K562 (cell line): ENCODE data around the gene ZNF177. TPM values are rescaled to one million over a fixed set of nuclear protein-coding genes. Genes with fewer than 3 reads are reported as not detected.

Experiments used
- ATAC-seq: fragments of 200-7000 bp; cut with Tn5 transposase; 3 replicates; pipeline ENCODE4 v1.9.1; 2020; ENCODE audit warnings: moderate library complexity
- BruUV-seq: library from RNA; stranded (reverse); fragments of 400-500 nt; replicated peaks from 2 replicates; lab custom pipeline; 2021; lab: Mats Ljungman, UMichigan
- CTCF ChIA-PET: fragments of 300-600 bp; formaldehyde crosslinking; extraction: SDS; loops from one replicate; lab custom pipeline; 2021; ENCODE audit warnings: low intra/inter-chr PET ratio; lab: Yijun Ruan, JAX
- POLR2A ChIA-PET: fragments of 300-600, 350-650 bp; sonication (Branson Sonifier 250); formaldehyde crosslinking; extraction: SDS; loops from one replicate; lab custom pipeline; 2021; ENCODE audit warnings: antibody characterized with exemption, inconsistent platforms; lab: Yijun Ruan, JAX
- DNase-seq, 4 experiments: peaks; one replicate each; pipeline versions ENCODE4 v3.0.0 to v3.0.0-alpha.2; 2011 to 2018; ENCODE audit warnings: low spot score in 3 of 4, mixed read lengths in 3 of 4; ENCODE audit errors: extremely low read depth in 1 of 4
- FAIRE-seq: peaks from 2 replicates; lab custom pipeline; 2011; peaks lifted over from hg19 to GRCh38; lab: Jason Lieb, UNC
- H2AFZ ChIP-seq: 2 replicates; pipeline ENCODE4 v1.6.0; 2011; ENCODE audit warnings: low read depth, low read length, control low read depth, inconsistent platforms
- H3K27ac ChIP-seq: fragments of 200-600 bp; 3 replicates; pipeline ENCODE4 v1.8.0; 2011; ENCODE audit warnings: low read depth, mild to moderate bottlenecking, control low read depth, inconsistent platforms, low read length, moderate library complexity, mixed read lengths; ENCODE audit errors: extremely low read depth
- H3K27me3 ChIP-seq, 2 experiments: fragments of 300-600 bp in 1 of 2; 2 replicates in 1 of 2; 3 replicates in 1 of 2; pipeline versions ENCODE4 v1.6.0 to v1.8.0; 2011; ENCODE audit warnings: inconsistent platforms in 2 of 2, low read length in 2 of 2, mild to moderate bottlenecking in 1 of 2, mixed read lengths in 1 of 2, moderate library complexity in 1 of 2; ENCODE audit not compliant: control insufficient read depth in 2 of 2, insufficient read depth in 2 of 2
- H3K36me3 ChIP-seq: fragments of 300-600 bp; 3 replicates; pipeline ENCODE4 v1.8.0; 2011; ENCODE audit warnings: mild to moderate bottlenecking, low read length, inconsistent platforms; ENCODE audit not compliant: control insufficient read depth, insufficient read depth
- H3K4me1 ChIP-seq, 2 experiments: fragments of 200-600 bp in 1 of 2; replicated peaks in 1 of 2; 2 replicates in 1 of 2; 3 replicates in 1 of 2; pipeline versions ENCODE4 v1.5.1 to v1.8.0; 2011; ENCODE audit warnings: inconsistent platforms in 2 of 2, low read length in 2 of 2, mild to moderate bottlenecking in 1 of 2, mixed read lengths in 1 of 2, moderate library complexity in 1 of 2; ENCODE audit not compliant: control insufficient read depth in 2 of 2, insufficient read depth in 2 of 2
- H3K4me2 ChIP-seq: 2 replicates; pipeline ENCODE4 v1.6.1; 2011; ENCODE audit warnings: low read length, control low read depth, inconsistent platforms, mixed read lengths; ENCODE audit not compliant: insufficient read depth
- H3K4me3 ChIP-seq: fragments of 200-600 bp; sonication (generic), shearing (Covaris generic); 2 replicates; pipeline ENCODE4 v1.5.1; 2016; ENCODE audit warnings: control low read depth, inconsistent platforms
- H3K79me2 ChIP-seq: fragments of 200-600 bp; 3 replicates; pipeline ENCODE4 v1.8.0; 2011; ENCODE audit warnings: low read length, inconsistent platforms; ENCODE audit not compliant: control insufficient read depth, insufficient read depth
- H3K9ac ChIP-seq, 2 experiments: 2 replicates each; pipeline versions ENCODE4 v1.6.0 to v1.6.1; 2011; ENCODE audit warnings: low read depth in 2 of 2, low read length in 2 of 2, control low read depth in 1 of 2, inconsistent platforms in 1 of 2, mild to moderate bottlenecking in 1 of 2, mixed read lengths in 1 of 2; ENCODE audit not compliant: insufficient read depth in 1 of 2
- H3K9me1 ChIP-seq: one replicate; pipeline ENCODE4 v1.6.0; 2011; ENCODE audit warnings: inconsistent platforms, mild to moderate bottlenecking, low read length, moderate library complexity; ENCODE audit not compliant: control insufficient read depth, insufficient read depth
- H3K9me3 ChIP-seq: replicated peaks from 2 replicates; pipeline ENCODE4 v1.5.1; 2011; ENCODE audit warnings: low read depth, low read length, inconsistent platforms; ENCODE audit not compliant: control insufficient read depth, insufficient read depth
- H4K20me1 ChIP-seq: replicated peaks from 2 replicates; pipeline ENCODE4 v1.6.1; 2011; ENCODE audit warnings: low read length, inconsistent platforms, mixed read lengths; ENCODE audit not compliant: control insufficient read depth, insufficient read depth
- FOXM1 ChIP-seq, 2 experiments: fragments of 450-650 bp in 1 of 2; sonication (generic) in 1 of 2; formaldehyde crosslinking in 1 of 2; IDR thresholded peaks; 2 replicates each; pipeline versions ENCODE4 v1.6.1 to v1.9.0; 2017 to 2022; ENCODE audit warnings: low read depth in 2 of 2, mild to moderate bottlenecking in 2 of 2, missing genetic modification reagents in 1 of 2, moderate library complexity in 1 of 2
- HDGF ChIP-seq: fragments of 450-650 bp; IDR thresholded peaks from 2 replicates; pipeline ENCODE4 v1.6.1; 2016
- NEUROD1 ChIP-seq: fragments of 150-350 bp; IDR thresholded peaks from 2 replicates; pipeline ENCODE4 v1.6.1; 2014; ENCODE audit warnings: borderline replicate concordance, low read length, low read depth; ENCODE audit not compliant: partially characterized antibody
- SRF ChIP-seq, 2 experiments: fragments of 250-450, 450-650 bp in 1 of 2; sonication (Bioruptor Pico) in 1 of 2; sonication (generic) in 1 of 2; formaldehyde crosslinking; IDR thresholded peaks; 2 replicates each; pipeline versions ENCODE4 v1.5.0 to v1.5.1; 2020 to 2022; ENCODE audit warnings: mild to moderate bottlenecking in 1 of 2, missing genetic modification reagents in 1 of 2
- SRSF1 ChIP-seq: fragments of 200-400 bp; formaldehyde crosslinking; IDR thresholded peaks from 2 replicates; pipeline ENCODE4 v1.6.1; 2017; ENCODE audit warnings: mild to moderate bottlenecking, low read depth, low read length, moderate library complexity
- TEAD1 ChIP-seq, 2 experiments: fragments of 450-650 bp in 1 of 2; sonication (generic) in 1 of 2; formaldehyde crosslinking; IDR thresholded peaks; 2 replicates each; pipeline versions ENCODE4 v1.4.0 to v1.8.0; 2020 to 2022; ENCODE audit warnings: mild to moderate bottlenecking in 2 of 2, missing genetic modification reagents in 1 of 2
- WGBS: fragments of 100-300 bp; shearing (Covaris generic); methylation state at CpG from one replicate; pipeline ENCODE4 v1.1.6; 2016; ENCODE audit warnings: low coverage, mixed read lengths; ENCODE audit not compliant: insufficient coverage; ENCODE audit errors: missing lambda C conversion rate; 5-methylcytosine and 5-hydroxymethylcytosine counted together
- in situ Hi-C: fragments of 300-500 bp; cut with MboI; formaldehyde crosslinking; loops from 4 replicates; pipeline ENCODE4 v1.15.0; 2018; ENCODE audit warnings: inconsistent platforms, mixed read lengths
- intact Hi-C: fragments of 100-400 bp; cut with micrococcal nuclease; formaldehyde crosslinking; loops from 2 replicates; pipeline ENCODE4 v1.14.2; 2022
- polyA plus RNA-seq, 8 experiments: library from polyadenylated mRNA; depleted of rRNA in 4 of 8; stranded (reverse) in 5 of 8; unstranded in 3 of 8; fragments of >200 nt; fragmentation: Nextera tagmentation in 2 of 8; fragmentation: Illumina TruSeq in 1 of 8; extraction: Ambion mirVana in 2 of 8; extraction: Trizol in 1 of 8; gene quantifications; 2 replicates each; pipeline versions ENCODE4 v1.2.1 to v1.2.3, GENCODE V29; 2011 to 2014; ENCODE audit warnings: inconsistent platforms in 1 of 8, missing spikeins in 1 of 8
- total RNA-seq, 7 experiments: library from RNA; depleted of rRNA in 6 of 7; stranded (reverse); fragments of >200 nt in 6 of 7; fragmentation: Illumina TruSeq in 2 of 7; extraction: Trizol in 2 of 7; gene quantifications; 2 replicates each; pipeline versions ENCODE4 v1.2.1 to v1.2.3, GENCODE V29; 2011 to 2021; ENCODE audit warnings: low replicate concordance in 1 of 7
- TF ChIP-seq, protein P1 (sequence below): sonication (generic); formaldehyde crosslinking; IDR thresholded peaks from 2 replicates; pipeline ENCODE4 v1.8.0; 2023; ENCODE audit warnings: missing genetic modification reagents, mild to moderate bottlenecking, borderline replicate concordance
- TF ChIP-seq, protein P2 (sequence below): sonication (generic); formaldehyde crosslinking; IDR thresholded peaks from 2 replicates; pipeline ENCODE4 v1.8.1; 2023; ENCODE audit warnings: mild to moderate bottlenecking, missing genetic modification reagents

The ZNF177 gene
- total and polyA plus RNA-seq, 9 of the 15 experiments (the other 6 are each of a cell fraction or from before 2014, with no cell fraction given): 0.25 to 1.8 (median 1.1) TPM

DNA sequence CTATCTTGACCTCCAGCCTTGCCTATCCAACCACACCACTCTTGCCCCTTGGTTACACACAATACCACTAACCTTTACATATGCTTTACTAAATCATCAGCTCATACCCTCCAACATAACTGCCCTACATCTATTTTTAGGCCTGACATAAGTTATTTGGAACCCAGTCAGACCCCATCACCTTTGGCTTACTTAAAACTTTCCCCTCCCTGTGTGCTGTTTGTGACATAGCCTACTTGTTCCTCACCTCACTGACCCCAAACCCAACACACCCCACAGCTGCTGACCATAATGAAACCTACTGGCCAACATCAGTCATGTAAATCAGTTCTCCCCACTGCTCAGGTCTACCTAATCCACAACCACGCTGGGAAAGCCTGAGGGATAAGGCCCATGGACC is 67.6 kb downstream of the ZNF177 start:
- Histone ChIP-seq H3K9me1 (no peaks in the 10 kb centered on the region), H3K4me2 (no peak overlapping the region), H3K36me3 (peaks cover 59% of the 10 kb centered on the region), H3K4me3 (no peak overlapping the region), H3K27ac (no peak overlapping the region), H3K27me3 (no peaks in the 10 kb centered on the region), H3K4me1 (0 out of 5 replicates have a peak, but pooled peaks cover 0 to 2% of the 10 kb centered on the region in 2 experiments), H4K20me1 (no peaks in the 10 kb centered on the region), H3K79me2 (peaks cover 15% of the 10 kb centered on the region), H3K9me3 (no peaks in the 10 kb centered on the region), H2AFZ (no peak overlapping the region), H3K9ac (no peak overlapping the region)
- FAIRE-seq: no peak
- BruUV-seq: no TSS peak
- ATAC-seq: no peak
- WGBS: 89% methylated on average over 1 of the region's 1 CpG
- ChIA-PET CTCF (no interaction called here), POLR2A (no interaction called here)
- in situ Hi-C loops (no loop called here), intact Hi-C loops (no loop called here)
- TF ChIP-seq SRF (CRISPR knock-in tag; IDR thresholded peaks at IDR 0.05) (no peak), TEAD1 (CRISPR knock-in tag; IDR thresholded peaks at IDR 0.05) (no peak), NEUROD1 (no peak), HDGF (no peak), FOXM1 (IDR thresholded peaks at IDR 0.05; ENCODE audit: low read depth) (no peak), FOXM1 (CRISPR knock-in tag; IDR thresholded peaks at IDR 0.05; ENCODE audit: low read depth) (no peak), SRSF1 (no peak)
- TF ChIP-seq, protein P1, sequence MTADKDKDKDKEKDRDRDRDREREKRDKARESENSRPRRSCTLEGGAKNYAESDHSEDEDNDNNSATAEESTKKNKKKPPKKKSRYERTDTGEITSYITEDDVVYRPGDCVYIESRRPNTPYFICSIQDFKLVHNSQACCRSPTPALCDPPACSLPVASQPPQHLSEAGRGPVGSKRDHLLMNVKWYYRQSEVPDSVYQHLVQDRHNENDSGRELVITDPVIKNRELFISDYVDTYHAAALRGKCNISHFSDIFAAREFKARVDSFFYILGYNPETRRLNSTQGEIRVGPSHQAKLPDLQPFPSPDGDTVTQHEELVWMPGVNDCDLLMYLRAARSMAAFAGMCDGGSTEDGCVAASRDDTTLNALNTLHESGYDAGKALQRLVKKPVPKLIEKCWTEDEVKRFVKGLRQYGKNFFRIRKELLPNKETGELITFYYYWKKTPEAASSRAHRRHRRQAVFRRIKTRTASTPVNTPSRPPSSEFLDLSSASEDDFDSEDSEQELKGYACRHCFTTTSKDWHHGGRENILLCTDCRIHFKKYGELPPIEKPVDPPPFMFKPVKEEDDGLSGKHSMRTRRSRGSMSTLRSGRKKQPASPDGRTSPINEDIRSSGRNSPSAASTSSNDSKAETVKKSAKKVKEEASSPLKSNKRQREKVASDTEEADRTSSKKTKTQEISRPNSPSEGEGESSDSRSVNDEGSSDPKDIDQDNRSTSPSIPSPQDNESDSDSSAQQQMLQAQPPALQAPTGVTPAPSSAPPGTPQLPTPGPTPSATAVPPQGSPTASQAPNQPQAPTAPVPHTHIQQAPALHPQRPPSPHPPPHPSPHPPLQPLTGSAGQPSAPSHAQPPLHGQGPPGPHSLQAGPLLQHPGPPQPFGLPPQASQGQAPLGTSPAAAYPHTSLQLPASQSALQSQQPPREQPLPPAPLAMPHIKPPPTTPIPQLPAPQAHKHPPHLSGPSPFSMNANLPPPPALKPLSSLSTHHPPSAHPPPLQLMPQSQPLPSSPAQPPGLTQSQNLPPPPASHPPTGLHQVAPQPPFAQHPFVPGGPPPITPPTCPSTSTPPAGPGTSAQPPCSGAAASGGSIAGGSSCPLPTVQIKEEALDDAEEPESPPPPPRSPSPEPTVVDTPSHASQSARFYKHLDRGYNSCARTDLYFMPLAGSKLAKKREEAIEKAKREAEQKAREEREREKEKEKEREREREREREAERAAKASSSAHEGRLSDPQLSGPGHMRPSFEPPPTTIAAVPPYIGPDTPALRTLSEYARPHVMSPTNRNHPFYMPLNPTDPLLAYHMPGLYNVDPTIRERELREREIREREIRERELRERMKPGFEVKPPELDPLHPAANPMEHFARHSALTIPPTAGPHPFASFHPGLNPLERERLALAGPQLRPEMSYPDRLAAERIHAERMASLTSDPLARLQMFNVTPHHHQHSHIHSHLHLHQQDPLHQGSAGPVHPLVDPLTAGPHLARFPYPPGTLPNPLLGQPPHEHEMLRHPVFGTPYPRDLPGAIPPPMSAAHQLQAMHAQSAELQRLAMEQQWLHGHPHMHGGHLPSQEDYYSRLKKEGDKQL (CRISPR knock-in tag): no peak
- TF ChIP-seq, protein P2, sequence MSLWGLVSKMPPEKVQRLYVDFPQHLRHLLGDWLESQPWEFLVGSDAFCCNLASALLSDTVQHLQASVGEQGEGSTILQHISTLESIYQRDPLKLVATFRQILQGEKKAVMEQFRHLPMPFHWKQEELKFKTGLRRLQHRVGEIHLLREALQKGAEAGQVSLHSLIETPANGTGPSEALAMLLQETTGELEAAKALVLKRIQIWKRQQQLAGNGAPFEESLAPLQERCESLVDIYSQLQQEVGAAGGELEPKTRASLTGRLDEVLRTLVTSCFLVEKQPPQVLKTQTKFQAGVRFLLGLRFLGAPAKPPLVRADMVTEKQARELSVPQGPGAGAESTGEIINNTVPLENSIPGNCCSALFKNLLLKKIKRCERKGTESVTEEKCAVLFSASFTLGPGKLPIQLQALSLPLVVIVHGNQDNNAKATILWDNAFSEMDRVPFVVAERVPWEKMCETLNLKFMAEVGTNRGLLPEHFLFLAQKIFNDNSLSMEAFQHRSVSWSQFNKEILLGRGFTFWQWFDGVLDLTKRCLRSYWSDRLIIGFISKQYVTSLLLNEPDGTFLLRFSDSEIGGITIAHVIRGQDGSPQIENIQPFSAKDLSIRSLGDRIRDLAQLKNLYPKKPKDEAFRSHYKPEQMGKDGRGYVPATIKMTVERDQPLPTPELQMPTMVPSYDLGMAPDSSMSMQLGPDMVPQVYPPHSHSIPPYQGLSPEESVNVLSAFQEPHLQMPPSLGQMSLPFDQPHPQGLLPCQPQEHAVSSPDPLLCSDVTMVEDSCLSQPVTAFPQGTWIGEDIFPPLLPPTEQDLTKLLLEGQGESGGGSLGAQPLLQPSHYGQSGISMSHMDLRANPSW (CRISPR knock-in tag): no peak
- no peak for DNase-seq
